HL-60 (cell line): ENCODE measurements around the gene PNPLA6.

ENCODE experiments used
- CTCF ChIP-seq: IDR thresholded peaks from one replicate; pipeline ENCODE4 v1.5.1; 2011; ENCODE audit warnings: low read length, control low read depth, inconsistent platforms; ENCODE audit not compliant: insufficient read depth
- SPI1 ChIP-seq: IDR thresholded peaks from 2 replicates; pipeline ENCODE4 v1.6.1; 2012; ENCODE audit warnings: low read depth, mild to moderate bottlenecking, borderline replicate concordance

GRCh38 chr19:7515110-7515644, 20.3 kb upstream of the PNPLA6 start:
- TF ChIP-seq CTCF (no peak), SPI1 (no peak)
